ENCODE results near the gene XRN2.

DNA sequence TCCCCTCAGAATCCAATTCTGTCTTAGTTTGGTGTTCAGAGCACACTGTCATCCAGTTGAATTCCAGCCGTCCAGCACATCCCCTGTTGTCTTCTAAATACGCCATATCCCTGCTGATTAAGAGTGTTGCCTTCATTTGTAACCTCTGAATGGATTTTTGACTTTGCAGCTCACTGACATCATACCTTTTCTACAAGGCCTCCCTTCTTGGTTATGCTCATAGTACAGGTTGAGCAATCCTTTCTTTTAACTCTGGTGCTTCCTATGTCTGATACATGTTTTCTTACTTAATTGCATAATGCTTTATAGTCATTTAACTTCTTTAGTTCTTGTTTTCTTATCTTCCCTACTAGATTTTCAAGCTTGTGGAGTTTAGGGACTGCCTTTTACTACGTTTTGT, 36.4 kb downstream of the XRN2 start:
- TF ChIP-seq POLR2A (IDR thresholded peaks at IDR 0.05): no peak
- TF ChIP-seq, protein P1, sequence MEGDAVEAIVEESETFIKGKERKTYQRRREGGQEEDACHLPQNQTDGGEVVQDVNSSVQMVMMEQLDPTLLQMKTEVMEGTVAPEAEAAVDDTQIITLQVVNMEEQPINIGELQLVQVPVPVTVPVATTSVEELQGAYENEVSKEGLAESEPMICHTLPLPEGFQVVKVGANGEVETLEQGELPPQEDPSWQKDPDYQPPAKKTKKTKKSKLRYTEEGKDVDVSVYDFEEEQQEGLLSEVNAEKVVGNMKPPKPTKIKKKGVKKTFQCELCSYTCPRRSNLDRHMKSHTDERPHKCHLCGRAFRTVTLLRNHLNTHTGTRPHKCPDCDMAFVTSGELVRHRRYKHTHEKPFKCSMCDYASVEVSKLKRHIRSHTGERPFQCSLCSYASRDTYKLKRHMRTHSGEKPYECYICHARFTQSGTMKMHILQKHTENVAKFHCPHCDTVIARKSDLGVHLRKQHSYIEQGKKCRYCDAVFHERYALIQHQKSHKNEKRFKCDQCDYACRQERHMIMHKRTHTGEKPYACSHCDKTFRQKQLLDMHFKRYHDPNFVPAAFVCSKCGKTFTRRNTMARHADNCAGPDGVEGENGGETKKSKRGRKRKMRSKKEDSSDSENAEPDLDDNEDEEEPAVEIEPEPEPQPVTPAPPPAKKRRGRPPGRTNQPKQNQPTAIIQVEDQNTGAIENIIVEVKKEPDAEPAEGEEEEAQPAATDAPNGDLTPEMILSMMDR (IDR thresholded peaks at IDR 0.05): no peak

Measured in breast epithelium (tissue), 3 donors.